CD4-positive, alpha-beta T cell treated with Interleukin-12 subunit alpha and Interleukin-12 subunit beta, for 1 hour (primary cell): ENCODE measurements around the gene GPR146.

Experiments
- DNase-seq: peaks from one replicate; pipeline ENCODE4 v3.0.0-alpha.2; 2020

Gene GPR146

GRCh38 chr7:1046722-1047679 is 2.7 kb downstream of the GPR146 start:
- DNase-seq = peak; percentile 79

GRCh38 chr7:1049006-1049741 is 4.8 kb downstream of the GPR146 start:
- DNase-seq = no peak

GRCh38 chr7:1049801-1050200 is 5.5 kb downstream of the GPR146 start:
- DNase-seq = no peak

- no peak for DNase-seq
These were observed 6.0 kb downstream of the GPR146 start for GRCh38 chr7:1050254-1050906.

GRCh38 chr7:1050956-1051690 is 6.8 kb downstream of the GPR146 start:
- no peak for DNase-seq

- DNase-seq = no peak
These were observed 7.9 kb downstream of the GPR146 start for GRCh38 chr7:1052031-1052818.

- DNase-seq = no peak
These were observed 8.7 kb downstream of the GPR146 start for GRCh38 chr7:1053002-1053411.

GRCh38 chr7:1053816-1054370 is 9.5 kb downstream of the GPR146 start:
- DNase-seq = no peak

- no peak for DNase-seq
These were observed 10.1 kb downstream of the GPR146 start for GRCh38 chr7:1054438-1054837.

GRCh38 chr7:1054861-1055450 is 10.6 kb downstream of the GPR146 start:
- peak; percentile 46 for DNase-seq

GRCh38 chr7:1055491-1055955 is 11.2 kb downstream of the GPR146 start:
- no peak for DNase-seq

GRCh38 chr7:1055956-1056784 is 11.8 kb downstream of the GPR146 start:
- DNase-seq = no peak

GRCh38 chr7:1056785-1057410 is 12.6 kb downstream of the GPR146 start:
- no peak for DNase-seq

GRCh38 chr7:1057416-1058291 is 13.3 kb downstream of the GPR146 start:
- DNase-seq = no peak

GRCh38 chr7:1058311-1058710 is 14.0 kb downstream of the GPR146 start:
- DNase-seq = no peak

- peak; percentile 36 for DNase-seq
These were observed 14.5 kb downstream of the GPR146 start for GRCh38 chr7:1058821-1059199.

- no peak for DNase-seq
These were observed 15.1 kb downstream of the GPR146 start for GRCh38 chr7:1059200-1060091.
